ENCODE results near the gene DSG2. TPM values are rescaled to one million over a fixed set of nuclear protein-coding genes. Genes with fewer than 3 reads are reported as not detected.

Gene DSG2
- total and polyA plus RNA-seq, 8 donors: 6.1 to 130 (median 17.1) TPM

GRCh38 chr18:31562726-31563125 lies 64.7 kb downstream of the DSG2 start:
- TF ChIP-seq POLR2AphosphoS5 (IDR thresholded peaks at IDR 0.05) (peak in 1 of 3 donors; percentile 3), EP300 (IDR thresholded peaks at IDR 0.05) (no peak)
- 17 to 34% (median 26%) methylated on average over 4 of the region's 4 CpGs for WGBS, 5 donors
- Histone ChIP-seq H3K4me3 (no peak overlapping the region), H3K36me3 (no peaks in the 10 kb centered on the region), H3K27me3 (no peaks in the 10 kb centered on the region), H3K9me3 (no peaks in the 10 kb centered on the region), H3K27ac (no peak overlapping the region), H3K4me1 (peaks cover 0 to 5% (median 0%) of the 10 kb centered on the region in 4 donors)
- DNase-seq: peak in 1 of 2 donors; percentile 57
- intact Hi-C loops (cut with DNase I; ENCODE audit: low total_unique reads): no loop called here

GRCh38 chr18:31563778-31564177 lies 65.8 kb downstream of the DSG2 start:
- DNase-seq: no peak
- Histone ChIP-seq H3K9me3 (no peaks in the 10 kb centered on the region), H3K36me3 (no peaks in the 10 kb centered on the region), H3K4me1 (peaks cover 0 to 5% (median 0%) of the 10 kb centered on the region in 4 donors), H3K27ac (no peak overlapping the region), H3K27me3 (no peaks in the 10 kb centered on the region), H3K4me3 (no peak overlapping the region)
- no peak for TF ChIP-seq POLR2A (IDR thresholded peaks at IDR 0.05)
- peak in 1 of 7 experiments; percentile 11 for TF ChIP-seq CTCF (IDR thresholded peaks at IDR 0.05)
- no peak for TF ChIP-seq POLR2AphosphoS5 (IDR thresholded peaks at IDR 0.05)
- TF ChIP-seq EP300 (IDR thresholded peaks at IDR 0.05): no peak
- WGBS, 5 donors: 0 to 25% (median 0%) methylated on average over 1 of the region's 1 CpG
- intact Hi-C loops (cut with DNase I; ENCODE audit: low total_unique reads): no loop called here

- Histone ChIP-seq H3K4me3 (no peak overlapping the region), H3K9me3 (no peaks in the 10 kb centered on the region), H3K4me1 (peaks cover 0 to 5% (median 0%) of the 10 kb centered on the region in 4 donors), H3K36me3 (no peaks in the 10 kb centered on the region), H3K27ac (no peak overlapping the region), H3K27me3 (no peaks in the 10 kb centered on the region)
- no peak for TF ChIP-seq POLR2A (IDR thresholded peaks at IDR 0.05)
- TF ChIP-seq EP300 (IDR thresholded peaks at IDR 0.05): no peak
- TF ChIP-seq CTCF (IDR thresholded peaks at IDR 0.05): no peak
- TF ChIP-seq POLR2AphosphoS5 (IDR thresholded peaks at IDR 0.05): no peak
- intact Hi-C loops (cut with DNase I; ENCODE audit: low total_unique reads): no loop called here
- DNase-seq: no peak
- 85 to 92% (median 87%) methylated on average over 2 of the region's 2 CpGs for WGBS, 5 donors
Measured at GRCh38 chr18:31565345-31565744, 67.4 kb downstream of the DSG2 start.

GRCh38 chr18:31565782-31566512 lies 68.0 kb downstream of the DSG2 start:
- no peak for DNase-seq
- no peaks in the 10 kb centered on the region for H3K36me3 ChIP-seq
- peaks cover 0 to 5% (median 0%) of the 10 kb centered on the region in 4 donors for H3K4me1 ChIP-seq
- no peak overlapping the region for H3K4me3 ChIP-seq
- intact Hi-C loops (cut with DNase I; ENCODE audit: low total_unique reads): no loop called here
- no peaks in the 10 kb centered on the region for H3K27me3 ChIP-seq
- 76 to 81% (median 78%) methylated on average over 10 of the region's 10 CpGs for WGBS, 5 donors
- TF ChIP-seq CTCF (IDR thresholded peaks at IDR 0.05) (no peak), POLR2A (IDR thresholded peaks at IDR 0.05) (no peak), EP300 (IDR thresholded peaks at IDR 0.05) (no peak), POLR2AphosphoS5 (IDR thresholded peaks at IDR 0.05) (no peak)
- no peaks in the 10 kb centered on the region for H3K9me3 ChIP-seq
- H3K27ac ChIP-seq: no peak overlapping the region
